Raji (cell line): ENCODE data around the gene C19orf38.

Experiments
- POLR2A ChIP-seq: IDR thresholded peaks from 2 replicates; pipeline ENCODE4 v1.6.1; 2011; ENCODE audit warnings: low read depth, low read length, control low read depth; ENCODE audit not compliant: insufficient read depth

Gene C19orf38

GRCh38 chr19:10835089-10835753, 13.0 kb upstream of the C19orf38 start:
- no peak for TF ChIP-seq POLR2A

GRCh38 chr19:10835754-10836478, 12.3 kb upstream of the C19orf38 start, which contains the start of gene TMED1:
TMED1 (minus strand) TSS chr19:10836212; CDS start chr19:10836191, 21 bp downstream.
- TF ChIP-seq POLR2A: peak; percentile 78

DNA sequence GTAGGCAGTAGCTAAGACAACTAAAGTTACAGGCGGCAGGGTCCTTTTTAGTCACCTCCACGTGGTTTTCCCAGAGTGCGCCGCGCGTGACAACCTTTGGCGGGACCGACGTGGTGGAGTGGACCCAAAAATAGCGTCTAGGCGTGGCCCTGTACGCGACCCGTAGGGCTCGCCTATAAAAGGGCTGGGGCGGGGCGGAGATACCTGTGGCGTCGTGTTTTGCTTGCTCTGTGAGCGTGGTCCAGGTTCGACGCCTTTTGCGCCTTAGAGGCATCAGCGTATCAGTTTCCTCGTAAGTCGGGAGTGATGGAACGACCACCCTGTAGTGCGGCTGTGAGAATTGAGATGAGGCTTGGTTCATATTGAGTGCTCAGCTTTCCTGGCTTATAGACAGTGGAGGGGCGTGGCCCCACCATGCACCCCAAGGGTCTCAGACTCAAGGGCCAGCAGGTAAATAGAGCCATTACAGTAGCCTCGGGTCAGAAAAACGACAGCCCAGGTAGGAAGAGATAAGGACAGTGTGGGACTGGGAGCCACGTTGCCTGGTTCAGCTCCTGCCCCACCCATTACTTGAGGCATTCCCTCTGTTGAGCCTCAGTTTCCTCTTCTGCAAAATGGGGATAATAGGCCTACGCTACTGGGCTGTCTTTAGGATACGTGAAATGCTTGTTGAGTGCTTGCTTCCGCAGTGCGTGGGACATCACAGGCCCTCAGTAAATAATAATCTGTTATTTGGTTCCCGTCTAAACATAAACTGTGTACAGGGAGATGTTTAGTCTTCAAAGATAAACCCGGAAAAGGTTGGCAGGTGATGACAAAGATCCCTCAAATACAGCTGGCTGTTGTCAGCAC, 11.5 kb upstream of the C19orf38 start:
- TF ChIP-seq POLR2A: no peak

GRCh38 chr19:10838377-10838776, 9.8 kb upstream of the C19orf38 start:
- peak; percentile 25; the same call in 1 of the 2 replicates for TF ChIP-seq POLR2A

DNA sequence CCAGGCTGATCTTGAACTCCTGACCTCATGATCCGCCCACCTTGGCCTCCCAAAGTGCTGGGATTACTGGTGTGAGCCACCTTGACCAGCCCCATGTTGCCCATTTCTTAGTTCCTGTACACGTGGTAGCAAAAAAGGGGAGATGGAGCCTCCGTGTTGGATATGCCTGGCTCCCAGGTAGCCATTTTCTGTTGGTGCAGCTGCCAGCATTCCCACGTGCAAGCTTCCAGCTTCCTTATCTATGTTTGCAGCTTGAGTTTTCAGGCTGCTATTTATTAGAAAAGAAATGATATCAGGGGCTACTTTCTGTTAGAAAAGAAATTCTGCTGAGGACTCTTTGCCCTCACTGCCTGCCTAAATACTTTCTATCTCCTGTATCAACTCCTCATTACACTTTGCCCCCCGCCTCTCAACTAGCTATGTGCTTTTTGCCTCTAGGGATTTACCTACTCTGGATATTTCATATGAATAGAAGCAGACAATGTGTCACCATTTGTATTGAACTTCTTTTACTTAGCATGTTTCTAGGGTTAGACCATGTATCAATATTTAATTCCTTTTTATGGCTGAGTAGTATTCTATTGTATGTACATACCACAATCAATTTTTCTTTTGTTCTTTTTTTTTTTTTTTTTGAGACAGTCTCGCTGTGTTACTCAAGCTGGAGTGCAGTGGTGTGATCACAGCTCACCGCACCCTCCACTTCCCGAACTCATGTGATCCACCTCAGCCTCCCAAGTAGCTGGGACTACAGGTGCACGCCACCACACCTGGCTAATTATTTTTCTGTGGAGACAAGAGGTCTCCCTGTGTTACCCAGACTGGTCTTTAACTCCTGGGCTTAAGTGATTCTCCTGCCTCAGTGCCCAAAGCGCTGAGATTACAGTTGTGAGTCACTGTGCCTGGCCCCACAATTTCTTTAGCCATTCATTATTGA, 8.8 kb upstream of the C19orf38 start:
- TF ChIP-seq POLR2A: no peak

- TF ChIP-seq POLR2A: no peak
Measured at GRCh38 chr19:10842788-10843187, 5.4 kb upstream of the C19orf38 start.

- TF ChIP-seq POLR2A: no peak
Measured at GRCh38 chr19:10846500-10847202, 1.6 kb upstream of the C19orf38 start.

DNA sequence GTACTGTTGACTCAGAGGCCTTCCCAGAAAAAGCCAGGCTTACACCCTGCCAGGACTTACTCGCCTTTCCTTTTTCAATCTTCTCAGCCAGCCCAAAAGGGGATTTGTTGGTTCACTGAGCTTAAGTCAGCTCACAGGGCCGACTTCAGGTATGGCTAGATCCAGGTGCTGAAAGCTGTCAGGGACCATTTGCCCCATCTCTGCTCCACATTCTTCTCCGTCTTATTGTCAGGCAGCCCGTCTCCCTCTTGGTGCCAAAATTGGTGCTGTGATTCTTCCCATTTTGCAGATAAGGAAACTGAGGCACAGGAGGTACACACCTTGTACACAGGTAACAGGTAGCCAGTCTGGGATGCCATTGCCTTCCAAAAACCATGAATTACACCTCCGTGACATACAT, 2.4 kb downstream of the C19orf38 start:
- no peak for TF ChIP-seq POLR2A

- no peak for TF ChIP-seq POLR2A
Measured at GRCh38 chr19:10852098-10852800, 4.0 kb downstream of the C19orf38 start.

DNA sequence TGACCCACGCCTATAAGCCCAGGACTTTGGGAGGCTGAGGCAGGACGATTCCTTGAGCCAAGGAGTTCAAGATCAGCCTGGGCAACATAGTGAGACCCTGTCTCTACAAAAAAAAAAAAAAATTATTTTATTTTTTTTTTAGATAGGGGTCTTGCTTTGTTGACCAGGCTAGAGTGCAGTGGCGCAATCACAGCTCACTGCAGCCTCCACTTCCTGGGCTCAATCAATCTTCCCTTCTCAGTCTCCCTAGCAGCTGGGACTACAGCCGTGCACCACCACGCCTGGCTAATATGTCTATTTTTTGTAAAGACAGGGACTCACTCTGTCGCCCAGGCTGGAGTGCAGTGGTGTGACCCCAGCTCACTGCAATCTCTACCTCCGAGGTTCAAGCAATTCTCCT, 4.7 kb downstream of the C19orf38 start:
- TF ChIP-seq POLR2A: no peak

DNA sequence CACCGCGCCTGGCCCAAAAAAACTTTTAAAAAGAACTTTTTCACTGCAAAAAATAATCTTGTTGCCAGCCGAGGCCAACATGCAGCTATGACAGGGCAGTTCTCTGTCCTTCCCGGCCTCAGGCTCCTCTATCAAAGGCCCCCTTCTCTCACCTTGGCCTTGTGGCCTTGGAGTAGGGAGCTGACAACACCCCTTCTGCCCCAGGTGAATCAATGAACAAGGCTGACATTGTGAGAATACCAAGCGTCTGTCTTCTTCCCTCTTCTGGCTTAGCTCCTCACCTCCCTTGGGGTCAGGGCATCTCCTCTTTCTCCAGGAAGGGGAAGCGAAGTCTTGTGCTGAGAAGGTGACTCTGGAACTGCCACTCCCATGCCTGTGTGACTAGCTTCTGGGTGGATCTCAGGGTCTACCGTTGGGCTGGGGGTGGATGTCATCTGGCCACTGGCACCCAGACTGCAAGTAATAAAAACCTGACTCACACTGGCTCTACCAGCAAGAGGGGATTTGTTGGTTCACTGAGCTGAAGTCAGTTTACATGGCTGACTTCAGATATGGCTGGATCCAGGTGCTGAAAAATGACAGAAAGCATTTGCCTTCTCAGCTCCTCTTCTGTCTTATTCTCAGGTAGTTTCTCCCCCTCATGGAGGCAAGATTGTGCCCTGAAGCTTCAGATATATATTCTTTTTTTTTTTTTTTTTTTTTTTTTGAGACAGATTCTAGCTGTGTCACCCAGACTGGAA, 6.3 kb downstream of the C19orf38 start:
- no peak for TF ChIP-seq POLR2A

GRCh38 chr19:10855879-10856522, 7.8 kb downstream of the C19orf38 start:
- no peak for TF ChIP-seq POLR2A

- no peak for TF ChIP-seq POLR2A
Measured at GRCh38 chr19:10858204-10858828, 10.1 kb downstream of the C19orf38 start.
